ENCODE data around the gene PRAC2. TPM values are rescaled to one million over a fixed set of nuclear protein-coding genes. Genes with fewer than 3 reads are reported as not detected.

Gene PRAC2
- total and polyA plus RNA-seq, 4 donors: not detected

GRCh38 chr17:48729335-48730239 lies 6.6 kb downstream of the PRAC2 start:
- H3K27ac ChIP-seq (ENCODE audit: low read depth in 1 of 2, low read length in 2 of 2): no peak overlapping the region
- WGBS: 12% methylated on average over 19 of the region's 19 CpGs
- H3K4me3 ChIP-seq (ENCODE audit: low read depth in 1 of 3, low read length in 3 of 3): no peak overlapping the region
- H3K9me3 ChIP-seq (ENCODE audit: control insufficient read depth in 4 of 4, low read length in 3 of 4): no peaks in the 10 kb centered on the region
- peaks cover 0 to 2% (median 0%) of the 10 kb centered on the region in 4 donors for H3K36me3 ChIP-seq (ENCODE audit: control insufficient read depth in 4 of 4, insufficient read depth in 3 of 4, low read depth in 1 of 4, low read length in 3 of 4)
- TF ChIP-seq MAX (IDR thresholded peaks at IDR 0.05) (no peak), YY1 (IDR thresholded peaks at IDR 0.05) (no peak), EGR1 (IDR thresholded peaks at IDR 0.05; ENCODE audit: low read depth in 2 of 2) (no peak), FOXA2 (IDR thresholded peaks at IDR 0.05) (no peak), FOXA1 (IDR thresholded peaks at IDR 0.05) (no peak), HNF4A (conservative IDR thresholded peaks at IDR 0.05) (no peak)
- H3K9ac ChIP-seq (ENCODE audit: low read depth in 1 of 2, low read length in 2 of 2): no peak overlapping the region
- no peak for DNase-seq (ENCODE audit: low spot score)
- peaks cover 0 to 10% (median 6%) of the 10 kb centered on the region in 4 donors for H3K4me1 ChIP-seq (ENCODE audit: control insufficient read depth in 4 of 4, insufficient read depth in 4 of 4, low read length in 3 of 4)
- H3K27me3 ChIP-seq (ENCODE audit: control insufficient read depth in 4 of 4, insufficient read depth in 4 of 4, low read length in 3 of 4): peaks cover 3 to 47% (median 26%) of the 10 kb centered on the region in 4 donors

GRCh38 chr17:48730240-48730550 lies 7.2 kb downstream of the PRAC2 start:
- Histone ChIP-seq H3K9ac (ENCODE audit: low read depth in 1 of 2, low read length in 2 of 2) (no peak overlapping the region), H3K27ac (ENCODE audit: low read depth in 1 of 2, low read length in 2 of 2) (no peak overlapping the region), H3K4me1 (ENCODE audit: control insufficient read depth in 4 of 4, insufficient read depth in 4 of 4, low read length in 3 of 4) (peaks cover 0 to 7% (median 3%) of the 10 kb centered on the region in 4 donors), H3K4me3 (ENCODE audit: low read depth in 1 of 3, low read length in 3 of 3) (no peak overlapping the region), H3K9me3 (ENCODE audit: control insufficient read depth in 4 of 4, low read length in 3 of 4) (no peaks in the 10 kb centered on the region), H3K36me3 (ENCODE audit: control insufficient read depth in 4 of 4, insufficient read depth in 3 of 4, low read depth in 1 of 4, low read length in 3 of 4) (peaks cover 0 to 2% (median 0%) of the 10 kb centered on the region in 4 donors), H3K27me3 (ENCODE audit: control insufficient read depth in 4 of 4, insufficient read depth in 4 of 4, low read length in 3 of 4) (peaks cover 3 to 42% (median 24%) of the 10 kb centered on the region in 4 donors)
- whole genome bisulfite sequencing: 37% methylated on average over 3 of the region's 3 CpGs
- no peak for DNase-seq (ENCODE audit: low spot score)
- TF ChIP-seq NR2F2 (IDR thresholded peaks at IDR 0.05): no peak
- TF ChIP-seq TAF1 (conservative IDR thresholded peaks at IDR 0.05): no peak
- no peak for TF ChIP-seq RAD21 (IDR thresholded peaks at IDR 0.05)
- TF ChIP-seq ZBTB33 (IDR thresholded peaks at IDR 0.05): no peak
- no peak for TF ChIP-seq FOXA2 (IDR thresholded peaks at IDR 0.05)

GRCh38 chr17:48731355-48731754 lies 8.4 kb downstream of the PRAC2 start:
- Histone ChIP-seq H3K9me3 (ENCODE audit: control insufficient read depth in 4 of 4, low read length in 3 of 4) (no peaks in the 10 kb centered on the region), H3K4me1 (ENCODE audit: control insufficient read depth in 4 of 4, insufficient read depth in 4 of 4, low read length in 3 of 4) (peaks cover 0 to 7% (median 3%) of the 10 kb centered on the region in 4 donors), H3K4me3 (ENCODE audit: low read depth in 1 of 3, low read length in 3 of 3) (no peak overlapping the region), H3K27me3 (ENCODE audit: control insufficient read depth in 4 of 4, insufficient read depth in 4 of 4, low read length in 3 of 4) (peaks cover 3 to 43% (median 24%) of the 10 kb centered on the region in 4 donors), H3K9ac (ENCODE audit: low read depth in 1 of 2, low read length in 2 of 2) (no peak overlapping the region), H3K27ac (ENCODE audit: low read depth in 1 of 2, low read length in 2 of 2) (no peak overlapping the region), H3K36me3 (ENCODE audit: control insufficient read depth in 4 of 4, insufficient read depth in 3 of 4, low read depth in 1 of 4, low read length in 3 of 4) (peaks cover 0 to 2% (median 0%) of the 10 kb centered on the region in 4 donors)
- TF ChIP-seq GABPA (IDR thresholded peaks at IDR 0.05 in 1 of 2, conservative IDR thresholded peaks at IDR 0.05 in 1 of 2) (no peak), ATF3 (IDR thresholded peaks at IDR 0.05) (no peak), TAF1 (conservative IDR thresholded peaks at IDR 0.05) (no peak), SP1 (IDR thresholded peaks at IDR 0.05) (no peak), FOXA2 (IDR thresholded peaks at IDR 0.05) (no peak), NR2F2 (IDR thresholded peaks at IDR 0.05) (no peak), FOXA1 (IDR thresholded peaks at IDR 0.05) (no peak)
- DNase-seq (ENCODE audit: low spot score): no peak
